Measurements from ENCODE around the gene POLR2M. TPM values are rescaled to one million over a fixed set of nuclear protein-coding genes. Genes with fewer than 3 reads are reported as not detected.

Gene POLR2M
- polyA plus RNA-seq, 3 donors = 14.4 to 29.4 (median 26.3) TPM

DNA sequence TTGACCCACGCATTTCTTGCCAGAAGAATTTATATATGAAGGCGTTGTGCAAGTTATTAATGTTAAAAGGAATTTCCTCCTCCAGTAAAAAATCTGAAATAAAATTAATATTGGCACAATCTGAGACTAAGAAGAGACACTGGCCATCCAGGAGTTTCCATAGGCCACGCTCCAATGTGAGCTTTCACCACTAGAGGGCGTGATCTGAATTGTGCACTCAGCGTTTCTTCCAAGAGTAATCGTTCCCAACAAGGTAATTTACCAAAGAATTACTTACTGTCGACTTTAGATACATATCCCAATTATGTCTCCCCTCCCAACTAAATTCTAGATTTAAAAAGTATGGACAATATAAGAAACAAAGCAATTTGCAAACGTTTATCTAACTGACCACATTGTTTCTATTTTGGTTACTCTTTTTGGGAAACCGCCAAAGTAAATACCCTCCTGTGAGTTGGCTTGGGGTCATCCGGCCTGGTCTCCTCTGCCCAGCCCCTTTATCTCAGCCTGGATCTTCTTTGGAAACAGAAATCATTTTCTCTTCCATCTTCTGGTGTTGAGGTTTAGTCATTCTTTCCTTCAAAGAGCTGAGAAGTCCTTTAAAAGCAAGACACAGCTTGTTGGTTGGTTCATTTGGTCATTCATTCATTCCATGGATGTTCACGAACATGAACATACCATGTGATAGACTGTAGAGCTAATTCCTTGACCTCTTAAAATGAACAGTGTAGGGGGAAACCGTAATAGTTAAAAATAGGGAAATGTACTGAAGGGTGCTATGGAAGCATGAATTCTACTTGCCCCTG is 26.2 kb downstream of the POLR2M start:
- WGBS (ENCODE audit: insufficient coverage) = 0% methylated on average over 1 of the region's 12 CpGs
- no peaks in the 10 kb centered on the region for H3K36me3 ChIP-seq (replicated peaks in 1 of 2; ENCODE audit: control insufficient read depth in 1 of 2, insufficient read depth in 2 of 2, low read length in 2 of 2)
- H3K4me2 ChIP-seq (replicated peaks; ENCODE audit: extremely low read depth, low read length, poor library complexity, severe bottlenecking) = no peak overlapping the region
- no peaks in the 10 kb centered on the region for H3K79me2 ChIP-seq (ENCODE audit: insufficient read depth, low read length)
- peak; percentile 19 to 45 (median 38) for DNase-seq
- no peak overlapping the region for H3K9ac ChIP-seq (ENCODE audit: insufficient read depth, low read length, poor library complexity, severe bottlenecking)
- Mint-ChIP-seq H3K36me3 (peaks cover 0 to 2% of the 10 kb centered on the region in 2 donors), H3K27ac (no peak overlapping the region), H3K4me3 (no peak overlapping the region), H3K9me3 (peaks cover 0 to 2% (median 0%) of the 10 kb centered on the region in 7 donors), H3K27me3 (ENCODE audit: low read depth in 3 of 3) (peaks cover 0 to 2% (median 0%) of the 10 kb centered on the region in 3 donors), H3K4me1 (no peaks in the 10 kb centered on the region)
- no peaks in the 10 kb centered on the region for H3K9me3 ChIP-seq (replicated peaks in 1 of 2; ENCODE audit: control insufficient read depth in 1 of 2, insufficient read depth in 1 of 2, low read length in 2 of 2)
- TF ChIP-seq, protein P1, sequence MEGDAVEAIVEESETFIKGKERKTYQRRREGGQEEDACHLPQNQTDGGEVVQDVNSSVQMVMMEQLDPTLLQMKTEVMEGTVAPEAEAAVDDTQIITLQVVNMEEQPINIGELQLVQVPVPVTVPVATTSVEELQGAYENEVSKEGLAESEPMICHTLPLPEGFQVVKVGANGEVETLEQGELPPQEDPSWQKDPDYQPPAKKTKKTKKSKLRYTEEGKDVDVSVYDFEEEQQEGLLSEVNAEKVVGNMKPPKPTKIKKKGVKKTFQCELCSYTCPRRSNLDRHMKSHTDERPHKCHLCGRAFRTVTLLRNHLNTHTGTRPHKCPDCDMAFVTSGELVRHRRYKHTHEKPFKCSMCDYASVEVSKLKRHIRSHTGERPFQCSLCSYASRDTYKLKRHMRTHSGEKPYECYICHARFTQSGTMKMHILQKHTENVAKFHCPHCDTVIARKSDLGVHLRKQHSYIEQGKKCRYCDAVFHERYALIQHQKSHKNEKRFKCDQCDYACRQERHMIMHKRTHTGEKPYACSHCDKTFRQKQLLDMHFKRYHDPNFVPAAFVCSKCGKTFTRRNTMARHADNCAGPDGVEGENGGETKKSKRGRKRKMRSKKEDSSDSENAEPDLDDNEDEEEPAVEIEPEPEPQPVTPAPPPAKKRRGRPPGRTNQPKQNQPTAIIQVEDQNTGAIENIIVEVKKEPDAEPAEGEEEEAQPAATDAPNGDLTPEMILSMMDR (IDR thresholded peaks at IDR 0.05) = peak; percentile 95
- no peaks in the 10 kb centered on the region for H3K27me3 ChIP-seq (ENCODE audit: control insufficient read depth in 2 of 2, insufficient read depth in 2 of 2, low read length in 2 of 2)
- no peaks in the 10 kb centered on the region for H3K4me1 ChIP-seq (ENCODE audit: control insufficient read depth in 1 of 2, insufficient read depth in 2 of 2, low read length in 2 of 2)
- no peak overlapping the region for H2AFZ ChIP-seq (ENCODE audit: insufficient read depth, low read depth, low read length, poor library complexity, severe bottlenecking)
- no peak overlapping the region for H3K27ac ChIP-seq (ENCODE audit: low read depth in 1 of 2, low read length in 2 of 2)
- H3K4me3 ChIP-seq (replicated peaks in 1 of 3; ENCODE audit: low read depth in 2 of 3, low read length in 3 of 3) = no peak overlapping the region
- intact Hi-C loops (cut with micrococcal nuclease) = no loop called here
- no peaks in the 10 kb centered on the region for H4K20me1 ChIP-seq (ENCODE audit: insufficient read depth, low read length)

DNA sequence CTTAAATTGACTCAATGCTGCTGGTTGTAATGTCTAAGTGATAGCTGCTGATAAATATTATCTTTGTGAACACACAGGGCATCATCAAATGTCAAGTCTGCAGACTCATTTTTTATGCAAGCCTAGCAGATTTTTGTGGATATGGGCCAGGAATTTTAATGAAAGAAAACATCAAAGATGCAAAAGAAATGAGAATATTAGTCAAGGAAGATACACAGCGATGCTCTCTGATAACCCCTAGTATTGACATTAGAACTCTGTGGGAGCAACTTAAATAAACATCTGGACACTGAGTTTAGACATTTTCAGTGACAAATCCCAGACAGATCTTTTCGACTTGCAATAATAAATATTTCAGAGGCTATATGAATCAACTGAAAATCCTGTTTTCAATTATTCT is 28.3 kb downstream of the POLR2M start:
- H3K27me3 ChIP-seq (ENCODE audit: control insufficient read depth in 2 of 2, insufficient read depth in 2 of 2, low read length in 2 of 2) = no peaks in the 10 kb centered on the region
- H3K9me3 ChIP-seq (replicated peaks in 1 of 2; ENCODE audit: control insufficient read depth in 1 of 2, insufficient read depth in 1 of 2, low read length in 2 of 2) = no peaks in the 10 kb centered on the region
- intact Hi-C loops (cut with micrococcal nuclease) = no loop called here
- Mint-ChIP-seq H3K36me3 (peaks cover 0 to 2% of the 10 kb centered on the region in 2 donors), H3K9me3 (peaks cover 0 to 2% (median 0%) of the 10 kb centered on the region in 7 donors), H3K4me3 (no peak overlapping the region), H3K27ac (no peak overlapping the region), H3K4me1 (no peaks in the 10 kb centered on the region), H3K27me3 (ENCODE audit: low read depth in 3 of 3) (peaks cover 0 to 2% (median 0%) of the 10 kb centered on the region in 3 donors)
- no peak overlapping the region for H3K9ac ChIP-seq (ENCODE audit: insufficient read depth, low read length, poor library complexity, severe bottlenecking)
- H3K27ac ChIP-seq (ENCODE audit: low read depth in 1 of 2, low read length in 2 of 2) = no peak overlapping the region
- H3K4me1 ChIP-seq (ENCODE audit: control insufficient read depth in 1 of 2, insufficient read depth in 2 of 2, low read length in 2 of 2) = no peaks in the 10 kb centered on the region
- no peaks in the 10 kb centered on the region for H3K79me2 ChIP-seq (ENCODE audit: insufficient read depth, low read length)
- TF ChIP-seq, protein P1 (IDR thresholded peaks at IDR 0.05) = no peak
- no peak overlapping the region for H2AFZ ChIP-seq (ENCODE audit: insufficient read depth, low read depth, low read length, poor library complexity, severe bottlenecking)
- no peak for DNase-seq
- 100% methylated on average over 1 of the region's 2 CpGs for WGBS (ENCODE audit: insufficient coverage)
- H4K20me1 ChIP-seq (ENCODE audit: insufficient read depth, low read length) = no peaks in the 10 kb centered on the region
- no peaks in the 10 kb centered on the region for H3K36me3 ChIP-seq (replicated peaks in 1 of 2; ENCODE audit: control insufficient read depth in 1 of 2, insufficient read depth in 2 of 2, low read length in 2 of 2)
- no peak overlapping the region for H3K4me2 ChIP-seq (replicated peaks; ENCODE audit: extremely low read depth, low read length, poor library complexity, severe bottlenecking)
- H3K4me3 ChIP-seq (replicated peaks in 1 of 3; ENCODE audit: low read depth in 2 of 3, low read length in 3 of 3) = no peak overlapping the region

All from CD14-positive monocyte (primary cell).